GM13977 (cell line): ENCODE data around the gene MLYCD.
A peak's percentile ranks its signal among the peaks of the same experiment; 100 is the strongest.

Experiments used
- DNase-seq: peaks from one replicate; pipeline ENCODE4 v3.0.0; 2012; ENCODE audit warnings: low spot score
- in situ Hi-C: fragments of 300-500 bp; cut with MboI; formaldehyde crosslinking; loops from one replicate; pipeline ENCODE4 v1.12.0; 2022; ENCODE audit warnings: low sequenced_read_pairs, low pct_unique_long_range_greater_than_20kb, mixed read lengths, inconsistent platforms; ENCODE audit not compliant: unreplicated experiment
- TF ChIP-seq, protein P1 (sequence below): IDR thresholded peaks from 2 replicates; pipeline ENCODE4 v1.5.1; 2012; ENCODE audit warnings: mild to moderate bottlenecking, control low read depth; ENCODE audit not compliant: insufficient read depth; ENCODE audit errors: extremely low read depth, missing control alignments

MLYCD gene

DNA sequence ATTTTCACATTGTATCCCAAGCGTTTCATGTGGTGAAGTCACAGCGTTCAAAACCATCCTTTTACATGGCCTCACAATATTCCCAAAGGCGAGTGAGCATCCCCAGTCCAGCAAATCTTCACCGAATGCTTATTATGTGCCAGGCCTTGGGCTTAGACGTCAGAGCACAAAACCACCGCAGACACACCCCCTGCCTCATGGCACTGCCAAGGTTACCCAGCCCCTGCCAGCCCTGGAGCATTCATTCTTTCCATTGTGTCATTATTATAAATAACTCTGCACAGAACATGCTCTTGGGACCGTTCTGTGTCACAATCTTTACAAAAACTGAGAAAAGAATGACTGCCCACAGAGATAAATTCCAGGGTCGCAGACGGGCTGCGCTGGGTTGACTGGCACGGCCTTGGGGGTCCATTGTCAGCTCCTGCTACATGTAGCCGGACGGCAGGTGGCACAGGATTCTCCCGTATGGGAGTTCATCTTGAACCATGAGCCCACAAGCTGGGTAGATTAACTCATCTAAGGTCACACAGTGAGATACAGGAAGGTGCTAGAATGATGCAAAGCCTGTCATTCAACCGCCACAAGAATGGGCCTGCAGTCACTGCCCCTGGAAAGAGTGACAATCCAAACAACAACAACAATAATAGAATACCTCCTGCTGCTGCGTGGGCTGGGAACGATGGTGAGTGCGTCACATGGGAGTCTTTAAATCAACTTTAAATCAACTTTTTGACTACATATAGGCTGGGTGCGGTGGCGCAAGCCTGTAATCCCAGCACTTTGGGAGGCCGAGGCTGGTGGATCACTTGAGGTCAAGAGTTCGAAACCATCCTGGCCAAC is 64.6 kb downstream of the MLYCD start:
- in situ Hi-C loops = loop anchor here (25.0 kb wide), 1 partner anchor 99 kb away; no protein-coding TSS in a partner anchor
- no peak for DNase-seq
- TF ChIP-seq, protein P1, sequence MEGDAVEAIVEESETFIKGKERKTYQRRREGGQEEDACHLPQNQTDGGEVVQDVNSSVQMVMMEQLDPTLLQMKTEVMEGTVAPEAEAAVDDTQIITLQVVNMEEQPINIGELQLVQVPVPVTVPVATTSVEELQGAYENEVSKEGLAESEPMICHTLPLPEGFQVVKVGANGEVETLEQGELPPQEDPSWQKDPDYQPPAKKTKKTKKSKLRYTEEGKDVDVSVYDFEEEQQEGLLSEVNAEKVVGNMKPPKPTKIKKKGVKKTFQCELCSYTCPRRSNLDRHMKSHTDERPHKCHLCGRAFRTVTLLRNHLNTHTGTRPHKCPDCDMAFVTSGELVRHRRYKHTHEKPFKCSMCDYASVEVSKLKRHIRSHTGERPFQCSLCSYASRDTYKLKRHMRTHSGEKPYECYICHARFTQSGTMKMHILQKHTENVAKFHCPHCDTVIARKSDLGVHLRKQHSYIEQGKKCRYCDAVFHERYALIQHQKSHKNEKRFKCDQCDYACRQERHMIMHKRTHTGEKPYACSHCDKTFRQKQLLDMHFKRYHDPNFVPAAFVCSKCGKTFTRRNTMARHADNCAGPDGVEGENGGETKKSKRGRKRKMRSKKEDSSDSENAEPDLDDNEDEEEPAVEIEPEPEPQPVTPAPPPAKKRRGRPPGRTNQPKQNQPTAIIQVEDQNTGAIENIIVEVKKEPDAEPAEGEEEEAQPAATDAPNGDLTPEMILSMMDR = no peak

DNA sequence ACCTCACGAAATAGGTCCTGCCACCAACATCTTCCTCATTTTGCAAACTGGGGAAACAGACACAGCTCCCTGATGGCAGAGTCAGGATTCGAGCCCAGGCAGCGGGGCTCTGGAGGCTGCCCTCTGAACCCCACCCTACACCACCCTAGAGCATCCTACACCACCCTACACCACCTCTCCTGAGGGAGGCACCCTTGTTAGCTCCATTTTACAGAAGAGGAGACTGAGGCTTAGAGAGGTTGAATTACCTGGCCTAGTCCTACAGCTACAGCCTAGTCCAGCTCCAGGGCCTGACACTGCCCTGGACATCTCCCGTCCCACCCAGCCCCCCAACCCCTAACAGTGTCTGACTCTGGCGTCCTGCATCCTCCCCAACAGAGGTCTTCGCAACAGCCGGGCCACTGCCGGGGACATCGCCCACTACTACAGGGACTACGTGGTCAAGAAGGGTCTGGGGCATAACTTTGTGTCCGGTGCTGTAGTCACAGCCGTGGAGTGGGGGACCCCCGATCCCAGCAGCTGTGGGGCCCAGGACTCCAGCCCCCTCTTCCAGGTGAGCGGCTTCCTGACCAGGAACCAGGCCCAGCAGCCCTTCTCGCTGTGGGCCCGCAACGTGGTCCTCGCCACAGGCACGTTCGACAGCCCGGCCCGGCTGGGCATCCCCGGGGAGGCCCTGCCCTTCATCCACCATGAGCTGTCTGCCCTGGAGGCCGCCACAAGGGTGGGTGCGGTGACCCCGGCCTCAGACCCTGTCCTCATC is 65.9 kb downstream of the MLYCD start:
- no peak for DNase-seq
- TF ChIP-seq, protein P1 = no peak
- in situ Hi-C loops = loop anchor here (25.0 kb wide), 1 partner anchor 97 kb away; no protein-coding TSS in a partner anchor

DNA sequence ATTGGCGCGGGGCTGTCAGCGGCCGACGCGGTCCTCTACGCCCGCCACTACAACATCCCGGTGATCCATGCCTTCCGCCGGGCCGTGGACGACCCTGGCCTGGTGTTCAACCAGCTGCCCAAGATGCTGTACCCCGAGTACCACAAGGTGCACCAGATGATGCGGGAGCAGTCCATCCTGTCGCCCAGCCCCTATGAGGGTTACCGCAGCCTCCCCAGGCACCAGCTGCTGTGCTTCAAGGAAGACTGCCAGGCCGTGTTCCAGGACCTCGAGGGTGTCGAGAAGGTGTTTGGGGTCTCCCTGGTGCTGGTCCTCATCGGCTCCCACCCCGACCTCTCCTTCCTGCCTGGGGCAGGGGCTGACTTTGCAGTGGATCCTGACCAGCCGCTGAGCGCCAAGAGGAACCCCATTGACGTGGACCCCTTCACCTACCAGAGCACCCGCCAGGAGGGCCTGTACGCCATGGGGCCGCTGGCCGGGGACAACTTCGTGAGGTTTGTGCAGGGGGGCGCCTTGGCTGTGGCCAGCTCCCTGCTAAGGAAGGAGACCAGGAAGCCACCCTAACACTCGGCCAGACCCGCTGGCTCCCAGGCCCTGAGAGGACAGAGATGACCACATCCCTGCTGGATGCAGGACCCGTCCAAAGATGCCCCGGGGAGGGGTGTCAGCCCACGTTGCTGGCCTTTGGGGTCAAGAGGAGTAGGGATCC is 66.7 kb downstream of the MLYCD start:
- TF ChIP-seq, protein P1 = no peak
- in situ Hi-C loops = loop anchor here (25.0 kb wide), 1 partner anchor 97 kb away; no protein-coding TSS in a partner anchor
- DNase-seq = no peak

DNA sequence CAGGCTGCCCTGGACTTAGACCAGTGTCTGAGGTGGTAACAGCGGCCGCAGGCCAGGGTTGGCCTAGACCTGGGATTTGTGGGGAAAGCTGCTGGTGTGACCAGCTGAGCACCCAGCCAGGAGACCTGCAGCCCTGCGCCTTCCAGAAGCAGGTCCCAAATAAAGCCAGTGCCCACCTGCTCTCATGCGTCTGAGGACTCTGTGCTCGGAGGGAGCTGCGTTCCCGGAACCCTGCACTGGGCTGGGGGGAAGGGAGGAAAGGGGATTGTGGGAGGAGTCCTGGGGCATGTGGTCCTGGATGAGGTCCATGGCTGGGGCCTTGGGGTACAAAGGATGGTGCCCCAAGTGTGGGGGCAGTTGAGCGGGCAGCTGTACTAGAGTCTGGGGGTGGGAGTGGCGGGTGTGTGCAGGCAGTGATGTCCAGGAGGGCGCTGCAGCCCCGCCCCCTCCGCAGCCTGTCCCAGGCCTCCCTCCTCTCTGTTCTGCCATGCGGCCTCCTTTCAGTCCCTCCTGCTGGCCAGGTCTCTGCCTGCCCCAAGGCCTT is 67.3 kb downstream of the MLYCD start:
- in situ Hi-C loops = loop anchor here (25.0 kb wide), 1 partner anchor 96 kb away; no protein-coding TSS in a partner anchor
- no peak for DNase-seq

DNA sequence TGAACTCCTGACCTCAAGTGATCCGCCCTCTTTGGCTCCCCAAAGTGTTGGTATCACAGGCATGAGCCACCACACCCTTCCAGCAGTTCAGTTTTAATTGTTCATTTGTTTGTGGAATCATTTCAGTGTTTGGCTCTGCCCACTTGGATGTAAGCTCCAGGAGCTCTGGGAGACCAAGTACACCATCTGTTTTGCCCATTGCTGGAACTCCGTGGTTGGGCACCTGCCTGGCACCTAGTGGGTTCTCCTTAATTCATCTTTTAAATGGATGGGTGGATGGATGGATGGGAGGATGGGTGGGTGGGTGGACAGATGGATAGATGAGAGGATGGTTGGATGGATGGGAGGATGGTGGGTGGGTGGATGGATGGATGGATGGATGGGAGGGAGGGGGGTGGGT is 68.2 kb downstream of the MLYCD start:
- no peak for DNase-seq
- in situ Hi-C loops = loop anchor here (25.0 kb wide), 1 partner anchor 95 kb away; no protein-coding TSS in a partner anchor
- TF ChIP-seq, protein P1 = no peak

More for the DNA sequence above, 67.3 kb downstream of the MLYCD start:
- TF ChIP-seq, protein P1 = no peak

DNA sequence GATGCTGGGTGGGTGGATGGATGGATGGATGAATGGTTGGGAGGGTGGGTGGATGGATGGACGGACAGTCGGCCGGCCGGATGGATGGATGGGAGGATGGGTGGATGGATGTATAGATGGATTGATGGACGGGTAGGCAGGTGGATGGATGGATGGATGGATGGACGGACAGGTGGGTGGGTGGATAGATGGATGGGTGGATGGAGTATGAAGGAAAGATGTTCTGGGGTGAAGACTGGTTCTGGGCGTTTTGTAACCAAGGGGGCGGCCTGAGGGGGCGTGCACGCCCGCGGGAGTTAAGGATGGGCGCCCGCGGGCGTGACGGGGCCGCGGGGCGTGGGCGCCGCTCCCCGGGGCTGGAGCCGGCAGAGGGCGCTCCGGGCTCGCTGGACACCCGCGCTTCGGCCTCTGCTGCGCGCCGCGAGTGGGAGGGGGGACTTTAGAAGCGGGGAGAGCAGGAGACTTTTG is 69.0 kb downstream of the MLYCD start, which contains the start of gene NECAB2:
Gene NECAB2, plus strand, starts transcription at position 407 of the 468 bp plus-strand sequence. CDS start 405 bp downstream, outside the sequence.
- peak; percentile 89 for DNase-seq
- in situ Hi-C loops = loop anchor here (25.0 kb wide), 1 partner anchor 94 kb away; no protein-coding TSS in a partner anchor
- TF ChIP-seq, protein P1 = peak; percentile 67
